ENCODE data around the gene ATXN7. TPM values are rescaled to one million over a fixed set of nuclear protein-coding genes. Genes with fewer than 3 reads are reported as not detected.

Gene ATXN7
- total RNA-seq, 1 donor from 2014 or later = 9.5 TPM

- TF ChIP-seq, protein P1, sequence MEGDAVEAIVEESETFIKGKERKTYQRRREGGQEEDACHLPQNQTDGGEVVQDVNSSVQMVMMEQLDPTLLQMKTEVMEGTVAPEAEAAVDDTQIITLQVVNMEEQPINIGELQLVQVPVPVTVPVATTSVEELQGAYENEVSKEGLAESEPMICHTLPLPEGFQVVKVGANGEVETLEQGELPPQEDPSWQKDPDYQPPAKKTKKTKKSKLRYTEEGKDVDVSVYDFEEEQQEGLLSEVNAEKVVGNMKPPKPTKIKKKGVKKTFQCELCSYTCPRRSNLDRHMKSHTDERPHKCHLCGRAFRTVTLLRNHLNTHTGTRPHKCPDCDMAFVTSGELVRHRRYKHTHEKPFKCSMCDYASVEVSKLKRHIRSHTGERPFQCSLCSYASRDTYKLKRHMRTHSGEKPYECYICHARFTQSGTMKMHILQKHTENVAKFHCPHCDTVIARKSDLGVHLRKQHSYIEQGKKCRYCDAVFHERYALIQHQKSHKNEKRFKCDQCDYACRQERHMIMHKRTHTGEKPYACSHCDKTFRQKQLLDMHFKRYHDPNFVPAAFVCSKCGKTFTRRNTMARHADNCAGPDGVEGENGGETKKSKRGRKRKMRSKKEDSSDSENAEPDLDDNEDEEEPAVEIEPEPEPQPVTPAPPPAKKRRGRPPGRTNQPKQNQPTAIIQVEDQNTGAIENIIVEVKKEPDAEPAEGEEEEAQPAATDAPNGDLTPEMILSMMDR (IDR thresholded peaks at IDR 0.05; ENCODE audit: insufficient read depth, low read length, severe bottlenecking) = no peak
- no peaks in the 10 kb centered on the region for H3K36me3 ChIP-seq (ENCODE audit: control insufficient read depth, insufficient read depth, low read length)
- no peaks in the 10 kb centered on the region for H3K27me3 ChIP-seq (ENCODE audit: control insufficient read depth, insufficient read depth, low read length)
- DNase-seq (ENCODE audit: low read depth) = no peak
- H3K4me3 ChIP-seq (ENCODE audit: low read depth, low read length) = no peak overlapping the region
- FAIRE-seq = no peak
These were observed 11.1 kb downstream of the ATXN7 start for GRCh38 chr3:63874769-63875168.

- TF ChIP-seq, protein P1 (IDR thresholded peaks at IDR 0.05; ENCODE audit: insufficient read depth, low read length, severe bottlenecking) = no peak
- Histone ChIP-seq H3K27me3 (ENCODE audit: control insufficient read depth, insufficient read depth, low read length) (no peaks in the 10 kb centered on the region), H3K4me3 (ENCODE audit: low read depth, low read length) (no peak overlapping the region), H3K36me3 (ENCODE audit: control insufficient read depth, insufficient read depth, low read length) (no peaks in the 10 kb centered on the region)
- DNase-seq (ENCODE audit: low read depth) (no peak), FAIRE-seq (no peak)
These were observed 11.8 kb downstream of the ATXN7 start for GRCh38 chr3:63875510-63875909.

DNA sequence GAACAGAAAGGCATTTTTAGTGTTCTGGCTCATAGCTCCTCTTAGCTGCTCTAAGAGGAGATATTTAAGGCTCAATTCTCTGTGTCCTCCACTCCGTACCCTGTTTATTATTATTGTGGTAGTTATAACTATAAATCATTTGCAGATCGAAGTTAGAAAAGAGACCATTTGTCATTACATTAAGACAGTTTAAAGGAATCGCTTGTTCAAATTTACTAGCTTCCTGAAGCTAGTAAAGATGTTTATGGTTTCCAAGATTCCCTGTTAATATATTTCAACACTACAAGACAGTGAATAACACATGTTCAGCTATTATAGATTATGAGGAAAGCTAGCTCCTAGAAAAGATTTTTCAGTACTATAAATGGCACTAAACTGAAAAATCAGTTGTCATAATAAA, 12.6 kb downstream of the ATXN7 start:
- FAIRE-seq = no peak
- TF ChIP-seq, protein P1 (IDR thresholded peaks at IDR 0.05; ENCODE audit: insufficient read depth, low read length, severe bottlenecking) = no peak
- Histone ChIP-seq H3K4me3 (ENCODE audit: low read depth, low read length) (no peak overlapping the region), H3K27me3 (ENCODE audit: control insufficient read depth, insufficient read depth, low read length) (no peaks in the 10 kb centered on the region), H3K36me3 (ENCODE audit: control insufficient read depth, insufficient read depth, low read length) (no peaks in the 10 kb centered on the region)
- no peak for DNase-seq (ENCODE audit: low read depth)

DNA sequence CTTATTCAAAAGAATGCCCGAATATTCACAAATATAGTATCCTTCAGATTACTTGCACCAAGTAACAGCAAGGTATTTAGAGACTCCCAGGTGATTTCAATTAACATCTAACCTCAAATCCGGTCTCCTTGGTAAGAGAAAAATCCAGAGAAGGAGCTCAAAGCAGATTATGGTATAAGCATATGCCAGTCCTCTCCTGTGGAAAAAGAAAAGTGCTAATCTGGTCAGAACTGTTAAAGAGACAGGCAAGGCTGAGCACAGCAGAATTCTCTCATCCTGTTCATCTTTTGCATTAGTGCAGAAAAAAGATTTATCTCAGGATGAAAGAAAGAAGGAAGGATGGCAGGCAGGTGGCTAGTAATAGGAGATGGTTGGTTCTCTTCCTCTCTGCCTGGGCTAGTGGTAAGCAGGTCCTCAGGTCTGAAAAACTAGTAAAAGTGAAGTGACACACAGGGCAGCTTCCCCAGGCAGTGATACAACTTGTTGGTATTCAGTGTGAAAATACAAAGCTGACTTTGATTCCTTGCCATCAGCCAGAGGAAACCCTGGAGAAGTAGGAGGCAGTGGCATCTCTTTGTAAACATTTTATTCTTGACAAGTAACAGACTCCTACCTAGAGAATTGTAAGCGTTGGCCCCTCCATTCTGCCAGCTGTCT, 14.2 kb downstream of the ATXN7 start:
- DNase-seq (ENCODE audit: low read depth) (no peak), FAIRE-seq (no peak)

DNA sequence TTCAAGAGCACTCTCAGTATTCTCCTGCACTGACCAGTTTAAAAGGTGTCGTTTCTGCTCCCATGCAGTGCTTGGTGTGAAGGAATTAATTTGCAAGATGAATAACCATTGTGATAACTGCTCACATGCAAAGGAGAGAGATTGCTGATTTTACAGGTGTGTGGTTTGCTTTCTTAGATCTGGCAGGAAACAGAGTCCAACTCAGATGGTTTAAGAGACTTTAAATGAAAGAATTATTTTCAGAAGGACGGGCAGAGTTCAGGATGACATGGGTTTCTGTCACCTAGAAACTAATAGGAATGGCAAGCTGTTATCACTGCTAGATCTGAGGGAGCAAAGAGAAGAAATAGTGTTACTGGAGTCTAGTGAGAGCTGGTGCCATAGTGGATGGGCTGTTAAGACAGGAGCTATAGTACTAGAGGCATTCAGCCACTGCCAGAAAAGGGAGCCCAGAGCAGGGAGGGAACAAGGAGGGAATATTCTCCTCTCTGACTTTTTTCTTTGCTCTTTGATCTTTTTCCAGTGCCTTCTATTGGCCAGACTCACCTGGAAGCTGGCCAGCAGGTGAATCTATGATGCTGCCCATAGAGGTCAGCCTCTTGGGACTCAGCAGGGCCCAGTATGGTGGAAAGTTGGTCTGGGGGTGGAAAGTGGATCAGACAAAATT, 14.9 kb downstream of the ATXN7 start:
- no peaks in the 10 kb centered on the region for H3K36me3 ChIP-seq (ENCODE audit: control insufficient read depth, insufficient read depth, low read length)
- TF ChIP-seq, protein P1 (IDR thresholded peaks at IDR 0.05; ENCODE audit: insufficient read depth, low read length, severe bottlenecking) = no peak
- no peak overlapping the region for H3K4me3 ChIP-seq (ENCODE audit: low read depth, low read length)
- FAIRE-seq (no peak), DNase-seq (ENCODE audit: low read depth) (no peak)
- H3K27me3 ChIP-seq (ENCODE audit: control insufficient read depth, insufficient read depth, low read length) = no peaks in the 10 kb centered on the region

More for the DNA sequence above, 14.2 kb downstream of the ATXN7 start:
- Histone ChIP-seq H3K4me3 (ENCODE audit: low read depth, low read length) (no peak overlapping the region), H3K36me3 (ENCODE audit: control insufficient read depth, insufficient read depth, low read length) (no peaks in the 10 kb centered on the region), H3K27me3 (ENCODE audit: control insufficient read depth, insufficient read depth, low read length) (no peaks in the 10 kb centered on the region)
- TF ChIP-seq, protein P1 (IDR thresholded peaks at IDR 0.05; ENCODE audit: insufficient read depth, low read length, severe bottlenecking) = no peak
